NCI-H226 (cell line): ENCODE results near the gene COL8A1.
"Not testable (repeated sequence)": the region's sequence is repeated elsewhere in the genome, so short reads cannot be mapped to it uniquely, and the experiment has no call there.

Experiments used
- DNase-seq: peaks from one replicate; pipeline ENCODE4 v3.0.0-alpha.2; 2015

COL8A1 gene

GRCh38 chr3:99638167-99638948, at the start of gene COL8A1:
Gene COL8A1 (plus strand): TSS chr3:99638594. CDS start chr3:99790683, 152,089 bp downstream.
- DNase-seq, result peak; percentile 75

- not testable (repeated sequence) for DNase-seq
Observed at GRCh38 chr3:99589168-99589567, 49.2 kb upstream of the COL8A1 start.

DNA sequence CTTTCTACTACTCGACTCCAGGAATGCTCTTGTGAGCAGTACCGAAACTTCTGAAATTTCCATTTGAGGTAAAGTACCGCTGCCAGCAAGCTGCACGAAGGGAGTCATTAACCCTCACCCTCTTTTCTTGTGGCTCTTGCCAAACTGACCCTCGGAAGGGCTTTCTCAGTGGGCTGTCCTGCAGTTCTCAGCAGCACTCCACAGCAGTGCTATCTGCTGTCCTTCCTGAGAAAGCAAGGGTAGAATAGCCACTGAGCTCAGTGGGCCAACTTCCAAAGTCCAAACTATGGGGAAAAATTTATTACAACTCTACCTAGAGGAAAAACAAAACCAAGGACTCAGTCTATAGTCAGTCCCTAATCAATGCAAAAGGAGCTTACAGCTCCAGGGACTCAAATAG, 38.5 kb upstream of the COL8A1 start:
- no peak for DNase-seq

DNA sequence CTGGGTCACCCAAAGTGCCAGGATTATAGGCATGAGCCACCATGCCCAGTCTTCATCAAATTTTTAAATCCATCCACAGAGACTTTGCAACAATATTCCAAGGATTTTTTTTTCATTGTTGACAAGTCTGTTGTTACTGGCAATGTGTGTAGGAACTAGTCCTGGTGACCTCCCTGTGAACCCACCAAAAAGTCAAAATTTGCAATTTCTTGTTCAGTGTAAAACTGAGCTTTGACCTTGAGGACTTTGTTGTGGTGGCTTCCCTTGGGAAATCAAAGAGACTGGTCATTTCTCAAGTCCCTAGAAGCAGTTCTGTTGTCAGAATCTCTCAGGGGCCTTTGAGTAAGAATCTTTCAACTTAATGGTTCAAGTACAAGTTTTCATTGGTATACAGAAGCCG, 36.9 kb upstream of the COL8A1 start:
- DNase-seq, result no peak

- DNase-seq, result no peak
Observed at GRCh38 chr3:99602183-99602582, 36.2 kb upstream of the COL8A1 start.

GRCh38 chr3:99607151-99607550, 31.2 kb upstream of the COL8A1 start:
- DNase-seq, result no peak

- no peak for DNase-seq
Observed at GRCh38 chr3:99614768-99615167, 23.6 kb upstream of the COL8A1 start.

DNA sequence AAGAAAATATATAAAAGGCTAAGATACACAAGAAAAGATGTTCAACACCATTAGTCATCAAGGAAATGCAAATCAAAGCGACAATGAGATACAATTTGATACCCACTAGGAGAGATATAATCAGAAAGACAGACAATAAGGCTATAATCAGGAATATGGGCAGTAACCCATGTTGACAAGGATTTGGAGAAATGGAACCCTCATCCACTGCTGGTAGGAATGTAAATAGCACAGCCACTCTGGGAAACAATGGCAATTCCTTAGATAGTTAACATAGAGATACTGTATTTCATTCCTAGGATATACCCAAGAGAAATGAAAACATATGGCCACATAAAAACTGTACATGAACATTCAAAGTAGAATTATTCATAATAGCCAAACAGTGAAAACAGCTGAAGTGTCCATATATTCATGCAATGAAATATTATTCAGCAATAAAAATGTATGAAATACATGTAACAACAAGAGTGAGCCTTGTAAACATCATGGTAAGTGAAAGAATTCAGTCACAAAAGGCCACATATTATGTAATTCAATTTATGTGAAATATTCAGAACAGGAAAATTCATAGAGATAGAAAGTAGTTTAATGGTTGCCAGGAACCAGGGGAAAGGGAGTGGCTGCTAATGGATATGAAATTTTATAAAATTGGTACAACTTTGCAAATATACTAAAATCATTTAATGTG, 18.2 kb upstream of the COL8A1 start:
- no peak for DNase-seq

GRCh38 chr3:99620976-99621375, 17.4 kb upstream of the COL8A1 start:
- DNase-seq, result peak; percentile 5

DNA sequence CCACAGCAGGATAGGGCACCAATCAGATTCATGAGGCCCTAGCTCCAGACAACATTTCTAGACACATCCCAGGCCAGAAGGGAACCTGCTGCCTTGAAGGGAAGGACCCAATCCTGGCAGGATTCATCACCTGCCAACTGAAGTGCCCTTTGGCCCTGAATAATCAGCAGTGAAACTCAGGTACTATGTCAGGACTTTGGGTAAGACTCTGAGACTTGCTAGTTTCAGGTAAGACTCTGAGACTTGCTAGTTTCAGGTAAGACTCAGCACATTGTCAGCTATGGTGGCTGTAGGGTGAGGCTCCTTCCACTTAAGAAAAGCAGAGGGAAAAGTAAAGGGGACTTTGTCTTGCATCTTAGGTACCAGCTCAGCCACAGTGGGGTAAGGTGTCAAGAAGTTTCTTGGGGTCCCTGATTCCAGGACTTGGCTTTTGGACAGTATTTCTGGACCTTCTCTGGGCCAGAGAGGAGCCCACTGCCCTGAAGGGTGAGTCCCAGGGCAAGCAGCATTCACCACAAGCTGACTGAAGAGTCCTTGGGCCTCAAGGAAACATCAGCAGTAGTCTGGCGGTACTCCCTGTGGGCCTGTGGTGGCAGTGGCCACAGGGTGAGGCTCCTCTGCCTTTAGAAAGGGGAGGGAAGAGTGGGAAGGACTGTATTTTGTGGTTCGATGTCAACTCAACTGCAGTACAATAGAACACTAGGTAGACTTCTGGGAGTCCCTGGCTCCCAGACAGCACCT, 13.7 kb upstream of the COL8A1 start:
- no peak for DNase-seq

GRCh38 chr3:99625237-99625622, 13.2 kb upstream of the COL8A1 start:
- no peak for DNase-seq

DNA sequence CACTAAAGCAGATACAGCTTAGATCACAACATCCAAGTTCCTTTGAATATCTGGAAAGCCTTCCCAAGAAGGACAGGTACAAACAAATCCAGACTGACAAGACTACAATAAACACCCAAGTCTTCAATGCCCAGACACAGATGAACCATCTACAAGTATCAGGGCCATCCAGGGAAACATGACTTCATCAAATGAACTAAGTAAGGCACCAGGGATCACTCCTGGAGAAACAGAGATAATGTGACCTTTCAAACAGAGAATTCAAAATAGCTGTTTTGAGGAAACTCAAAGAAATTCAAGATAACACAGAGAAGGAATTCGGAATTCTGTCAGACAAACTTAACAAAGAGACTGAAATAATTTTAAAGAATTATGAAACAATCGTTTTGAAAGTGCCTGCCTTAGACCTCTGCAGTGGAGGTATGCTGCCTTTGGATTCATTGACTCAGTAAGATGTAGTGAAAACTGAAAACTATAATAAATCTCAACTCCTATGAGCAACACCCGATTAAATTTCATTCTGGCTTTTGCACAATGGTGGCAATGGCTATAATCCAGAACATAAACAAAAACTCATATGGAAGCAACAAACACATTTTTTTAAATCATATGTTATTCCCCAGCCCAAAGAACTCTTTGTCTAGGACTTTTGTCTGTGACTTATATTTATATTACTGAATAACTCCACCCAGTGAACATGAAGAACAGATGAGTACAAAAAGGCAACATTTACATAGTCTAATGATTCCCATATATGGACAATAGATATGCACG, 12.6 kb upstream of the COL8A1 start:
- peak; percentile 7 for DNase-seq

- no peak for DNase-seq
Observed at GRCh38 chr3:99626417-99626788, 12.0 kb upstream of the COL8A1 start.

DNA sequence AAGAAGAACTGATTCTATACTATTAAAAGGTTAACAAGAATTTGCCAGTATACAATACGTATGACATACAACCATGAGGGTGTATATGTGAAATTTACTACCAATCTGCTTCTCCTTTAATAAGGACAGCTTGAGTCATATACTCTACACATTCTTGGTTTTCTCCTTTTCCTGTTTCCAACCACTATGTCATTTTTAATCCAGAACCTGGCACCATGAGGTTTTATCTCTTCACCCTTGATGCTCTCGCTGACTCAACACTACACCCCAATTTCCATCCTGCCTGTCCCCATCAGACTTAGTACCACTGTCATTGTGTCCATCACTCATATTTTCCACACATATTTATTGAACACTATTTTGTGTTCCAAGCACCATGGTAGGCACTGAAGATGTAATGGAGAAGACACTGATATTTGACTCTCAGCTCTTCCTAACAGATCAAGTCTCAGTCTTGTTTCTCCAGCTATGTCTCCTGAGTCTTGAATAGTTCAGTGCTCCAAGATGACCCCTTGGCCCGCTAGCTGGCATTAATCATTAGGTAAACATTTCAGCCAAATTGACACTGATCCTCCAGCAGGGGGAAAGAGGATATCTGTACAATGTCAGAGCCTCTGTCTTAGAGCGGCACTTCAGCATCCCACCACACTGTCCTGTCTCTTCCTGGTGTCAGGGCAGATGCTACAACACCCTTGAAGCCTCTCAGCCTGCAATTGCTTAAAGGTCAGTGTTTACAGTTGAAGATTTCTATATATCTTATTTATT, 11.2 kb upstream of the COL8A1 start:
- DNase-seq, result peak; percentile 63

DNA sequence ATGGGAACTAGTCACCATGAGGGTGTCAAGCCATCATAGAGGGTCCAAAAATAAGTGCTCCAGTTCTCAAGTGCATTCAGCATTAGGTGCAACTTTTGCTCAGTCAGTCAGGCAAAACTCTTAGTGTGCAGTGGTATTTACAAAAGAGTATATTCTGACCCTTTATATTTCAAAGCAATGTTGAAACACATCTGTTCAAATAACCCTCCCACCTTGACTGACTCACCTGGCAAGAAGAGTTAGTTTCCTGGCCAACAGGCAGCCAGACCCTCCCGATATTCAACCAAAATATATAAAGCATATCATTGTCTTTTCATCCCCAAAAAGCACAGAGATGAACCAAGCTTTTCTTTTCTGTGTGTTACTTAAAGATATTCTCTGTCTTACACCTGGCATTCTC, 7.6 kb upstream of the COL8A1 start:
- DNase-seq, result no peak

DNA sequence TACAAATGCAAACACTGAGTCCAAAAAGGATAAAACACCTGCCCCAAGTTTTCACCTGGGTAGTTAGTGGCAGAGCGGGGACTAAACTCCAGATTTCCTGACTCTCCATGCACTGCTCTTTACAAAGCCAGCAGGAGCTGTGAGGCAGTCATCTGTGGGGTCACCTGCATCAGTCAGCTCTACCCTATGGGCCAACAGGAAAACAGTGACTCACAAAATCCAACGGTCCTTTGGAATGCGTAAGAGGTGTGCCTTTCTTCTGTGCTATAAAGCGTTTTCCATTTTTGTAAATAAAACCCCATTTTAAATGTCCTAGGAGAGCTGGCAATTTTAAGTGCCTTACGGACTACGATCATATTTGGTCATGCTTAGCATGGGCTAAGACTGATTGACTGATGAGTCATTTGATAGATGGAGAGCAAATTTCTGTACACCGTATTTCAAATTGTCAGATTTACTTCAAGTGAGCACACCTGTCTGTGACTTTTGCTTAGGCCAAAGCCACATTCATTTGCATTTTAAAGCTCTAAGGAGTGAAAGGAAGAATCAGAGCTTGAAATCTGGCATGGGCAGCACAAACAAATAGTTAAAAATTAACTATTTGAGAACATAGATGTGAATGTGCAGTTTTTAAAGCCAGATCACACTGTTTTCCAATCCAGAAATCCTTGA, 4.4 kb upstream of the COL8A1 start:
- no peak for DNase-seq

DNA sequence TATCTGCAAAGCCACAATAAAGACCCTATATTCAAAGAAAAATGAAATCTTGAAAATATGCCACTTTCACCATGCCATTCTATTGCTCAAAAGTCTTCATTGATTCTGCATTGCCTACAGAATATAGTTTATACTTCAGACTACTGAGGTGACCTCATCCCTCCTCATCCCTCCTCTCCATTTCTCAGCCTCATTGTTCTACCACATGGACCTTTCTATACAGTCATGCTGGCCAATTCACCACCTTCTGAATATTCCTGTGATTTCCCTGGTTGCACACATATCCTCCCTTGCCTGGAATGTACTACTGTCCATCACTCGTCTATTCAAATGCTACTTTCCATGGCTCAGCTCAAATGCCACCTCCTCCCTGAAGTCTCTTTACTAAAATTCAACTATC, 3.5 kb upstream of the COL8A1 start:
- DNase-seq, result peak; percentile 49

DNA sequence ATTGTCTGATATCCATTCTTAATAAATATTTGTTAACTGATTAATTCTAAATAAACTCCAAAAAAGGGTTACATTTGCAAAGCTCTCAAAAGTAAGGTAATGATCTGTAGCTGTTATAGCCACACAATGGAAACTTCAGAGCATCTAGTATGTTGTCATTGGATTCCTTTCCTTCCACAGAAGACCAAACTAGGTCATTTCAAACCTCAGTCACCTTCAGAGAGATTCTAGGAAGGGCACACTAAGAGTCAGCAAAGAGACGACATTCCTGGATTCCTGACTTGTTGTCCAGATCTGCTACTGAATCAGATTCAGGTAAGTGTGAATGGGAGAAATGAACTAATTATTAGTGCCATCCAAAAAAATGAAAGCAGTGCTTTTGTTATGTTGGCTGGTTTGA, 3.0 kb upstream of the COL8A1 start:
- no peak for DNase-seq

DNA sequence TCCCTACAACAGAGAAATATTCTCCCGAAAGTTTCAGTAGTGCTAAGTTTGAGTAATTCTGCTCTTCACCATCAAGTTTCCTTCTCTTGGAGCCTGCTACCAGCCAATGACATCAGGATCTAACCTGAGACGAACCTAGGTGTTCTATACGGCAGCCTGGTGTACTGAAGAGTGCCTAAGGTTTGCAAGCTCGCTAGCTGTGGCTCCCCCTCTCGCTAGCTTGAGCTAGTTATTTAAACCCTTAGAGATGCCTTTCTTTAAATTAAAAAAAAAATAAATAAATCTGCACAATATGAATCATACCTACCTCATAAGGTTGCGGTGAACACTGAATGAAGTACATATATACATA, 1.4 kb upstream of the COL8A1 start:
- DNase-seq, result peak; percentile 56

DNA sequence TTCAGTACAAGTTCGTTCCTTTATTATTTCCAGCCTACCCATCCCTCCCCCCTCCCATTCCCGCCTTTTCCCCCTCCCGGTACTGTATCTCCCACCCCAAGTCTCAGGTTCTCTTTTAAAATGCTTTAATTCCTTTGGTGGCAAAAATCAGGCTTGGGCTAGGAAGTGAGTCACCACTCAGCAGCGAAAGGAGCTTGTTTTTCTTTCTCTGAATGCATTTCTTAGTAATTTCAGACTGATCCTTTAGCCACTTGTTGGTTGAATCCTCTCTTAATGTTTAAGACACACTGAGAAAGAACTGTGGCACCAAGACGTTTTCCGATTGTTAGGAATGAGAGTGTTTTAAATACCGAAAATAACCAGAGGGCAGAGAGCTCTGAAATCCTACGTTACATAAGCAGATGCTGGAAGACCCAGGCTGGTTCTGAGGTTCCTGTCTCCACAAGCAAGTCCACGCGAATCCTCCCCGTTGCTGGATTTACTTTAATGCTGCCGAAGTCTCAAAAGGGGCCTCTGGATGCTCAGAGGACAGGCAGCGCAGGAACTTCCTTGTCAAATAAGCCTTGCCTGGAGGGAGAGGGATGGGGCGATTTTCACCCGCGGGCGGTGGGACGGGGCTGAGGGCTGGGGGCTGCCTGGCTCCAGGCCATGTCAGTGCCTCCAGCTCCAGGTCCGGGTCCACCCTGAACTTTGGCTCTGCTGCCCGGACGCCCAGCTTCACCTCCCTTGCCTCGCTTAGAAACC, 854 bp upstream of the COL8A1 start:
- DNase-seq, result peak; percentile 73

- DNase-seq, result no peak
Observed at GRCh38 chr3:99639579-99639978, 1.2 kb downstream of the COL8A1 start.
